Esophagus squamous epithelium (tissue), 4 donors: ENCODE measurements around the gene SLC22A3.

Experiments
- POLR2A ChIP-seq, 4 donors: fragments of 450-650 bp; IDR thresholded peaks; one replicate each; pipeline ENCODE4 v1.6.1; 2017; ENCODE audit warnings: antibody characterized with exemption in 4 of 4, mild to moderate bottlenecking in 4 of 4, moderate library complexity in 3 of 4
- TF ChIP-seq, protein P1 (sequence below), 6 experiments: fragments of 450-650 bp in 4 of 6; fragments of 200-600 bp in 2 of 6; sonication (generic) in 2 of 6; IDR thresholded peaks; one replicate each; pipeline ENCODE4 v1.5.1; 2016 to 2019; ENCODE audit warnings: antibody characterized with exemption in 6 of 6, mild to moderate bottlenecking in 4 of 6, moderate library complexity in 4 of 6

DNA sequence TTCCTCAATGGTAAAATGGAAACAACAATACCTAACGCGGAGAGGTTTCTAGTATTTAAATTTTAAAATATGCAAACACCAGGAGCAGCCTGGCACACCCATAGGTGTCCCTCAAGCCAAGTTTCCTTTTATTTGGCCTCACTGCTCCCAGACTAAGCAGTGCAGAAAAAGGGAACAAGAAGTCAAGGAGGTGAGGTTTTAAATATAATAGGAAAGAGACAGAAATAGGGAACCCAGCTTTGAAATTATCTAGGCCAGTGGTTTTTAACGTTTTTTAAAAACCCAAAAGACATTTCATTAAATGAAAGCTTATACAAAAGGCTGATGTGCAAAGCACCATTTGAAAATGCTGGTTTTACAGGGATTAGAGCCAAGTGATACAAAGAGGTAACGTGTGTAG is 109.6 kb downstream of the SLC22A3 start:
- TF ChIP-seq, protein P1, sequence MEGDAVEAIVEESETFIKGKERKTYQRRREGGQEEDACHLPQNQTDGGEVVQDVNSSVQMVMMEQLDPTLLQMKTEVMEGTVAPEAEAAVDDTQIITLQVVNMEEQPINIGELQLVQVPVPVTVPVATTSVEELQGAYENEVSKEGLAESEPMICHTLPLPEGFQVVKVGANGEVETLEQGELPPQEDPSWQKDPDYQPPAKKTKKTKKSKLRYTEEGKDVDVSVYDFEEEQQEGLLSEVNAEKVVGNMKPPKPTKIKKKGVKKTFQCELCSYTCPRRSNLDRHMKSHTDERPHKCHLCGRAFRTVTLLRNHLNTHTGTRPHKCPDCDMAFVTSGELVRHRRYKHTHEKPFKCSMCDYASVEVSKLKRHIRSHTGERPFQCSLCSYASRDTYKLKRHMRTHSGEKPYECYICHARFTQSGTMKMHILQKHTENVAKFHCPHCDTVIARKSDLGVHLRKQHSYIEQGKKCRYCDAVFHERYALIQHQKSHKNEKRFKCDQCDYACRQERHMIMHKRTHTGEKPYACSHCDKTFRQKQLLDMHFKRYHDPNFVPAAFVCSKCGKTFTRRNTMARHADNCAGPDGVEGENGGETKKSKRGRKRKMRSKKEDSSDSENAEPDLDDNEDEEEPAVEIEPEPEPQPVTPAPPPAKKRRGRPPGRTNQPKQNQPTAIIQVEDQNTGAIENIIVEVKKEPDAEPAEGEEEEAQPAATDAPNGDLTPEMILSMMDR (IDR thresholded peaks at IDR 0.05): no peak
- TF ChIP-seq POLR2A (IDR thresholded peaks at IDR 0.05): no peak
